ENCODE measurements around the gene ANKEF1.

Gene ANKEF1

DNA sequence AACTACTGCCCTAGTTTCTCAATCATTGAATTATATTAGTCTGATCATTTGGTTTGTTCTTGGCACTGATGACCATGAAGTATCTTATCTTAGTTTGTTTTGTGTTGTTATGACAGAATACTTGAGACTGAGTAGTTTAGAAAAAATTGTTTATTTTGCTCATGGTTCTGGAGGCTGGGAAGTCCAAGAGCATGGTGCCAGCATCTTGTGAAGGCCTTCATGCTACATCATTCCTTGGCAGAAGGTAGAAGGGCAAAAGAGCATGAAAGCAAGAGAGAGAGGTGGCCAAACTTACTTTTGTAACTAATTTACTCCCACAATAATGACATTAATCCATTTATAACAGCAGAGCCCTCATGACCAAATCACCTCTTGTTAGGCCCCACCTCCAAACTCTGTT lies 40.1 kb upstream of the ANKEF1 start:
- Histone ChIP-seq H3K27ac (no peak overlapping the region), H3K4me3 (ENCODE audit: low read depth, low read length) (no peak overlapping the region), H3K27me3 (replicated peaks) (no peaks in the 10 kb centered on the region), H3K36me3 (replicated peaks) (no peaks in the 10 kb centered on the region)
- no peak for DNase-seq
- TF ChIP-seq, protein P1, sequence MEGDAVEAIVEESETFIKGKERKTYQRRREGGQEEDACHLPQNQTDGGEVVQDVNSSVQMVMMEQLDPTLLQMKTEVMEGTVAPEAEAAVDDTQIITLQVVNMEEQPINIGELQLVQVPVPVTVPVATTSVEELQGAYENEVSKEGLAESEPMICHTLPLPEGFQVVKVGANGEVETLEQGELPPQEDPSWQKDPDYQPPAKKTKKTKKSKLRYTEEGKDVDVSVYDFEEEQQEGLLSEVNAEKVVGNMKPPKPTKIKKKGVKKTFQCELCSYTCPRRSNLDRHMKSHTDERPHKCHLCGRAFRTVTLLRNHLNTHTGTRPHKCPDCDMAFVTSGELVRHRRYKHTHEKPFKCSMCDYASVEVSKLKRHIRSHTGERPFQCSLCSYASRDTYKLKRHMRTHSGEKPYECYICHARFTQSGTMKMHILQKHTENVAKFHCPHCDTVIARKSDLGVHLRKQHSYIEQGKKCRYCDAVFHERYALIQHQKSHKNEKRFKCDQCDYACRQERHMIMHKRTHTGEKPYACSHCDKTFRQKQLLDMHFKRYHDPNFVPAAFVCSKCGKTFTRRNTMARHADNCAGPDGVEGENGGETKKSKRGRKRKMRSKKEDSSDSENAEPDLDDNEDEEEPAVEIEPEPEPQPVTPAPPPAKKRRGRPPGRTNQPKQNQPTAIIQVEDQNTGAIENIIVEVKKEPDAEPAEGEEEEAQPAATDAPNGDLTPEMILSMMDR (IDR thresholded peaks at IDR 0.05; ENCODE audit: low read depth, low read length, missing control alignments), result no peak
- in situ Hi-C loops (cut with HindIII; ENCODE audit: low pct_ligation_motif_present, low sequenced_read_pairs), result loop anchor here (25.0 kb wide), 1 partner anchor 93 kb away; no protein-coding TSS in a partner anchor

DNA sequence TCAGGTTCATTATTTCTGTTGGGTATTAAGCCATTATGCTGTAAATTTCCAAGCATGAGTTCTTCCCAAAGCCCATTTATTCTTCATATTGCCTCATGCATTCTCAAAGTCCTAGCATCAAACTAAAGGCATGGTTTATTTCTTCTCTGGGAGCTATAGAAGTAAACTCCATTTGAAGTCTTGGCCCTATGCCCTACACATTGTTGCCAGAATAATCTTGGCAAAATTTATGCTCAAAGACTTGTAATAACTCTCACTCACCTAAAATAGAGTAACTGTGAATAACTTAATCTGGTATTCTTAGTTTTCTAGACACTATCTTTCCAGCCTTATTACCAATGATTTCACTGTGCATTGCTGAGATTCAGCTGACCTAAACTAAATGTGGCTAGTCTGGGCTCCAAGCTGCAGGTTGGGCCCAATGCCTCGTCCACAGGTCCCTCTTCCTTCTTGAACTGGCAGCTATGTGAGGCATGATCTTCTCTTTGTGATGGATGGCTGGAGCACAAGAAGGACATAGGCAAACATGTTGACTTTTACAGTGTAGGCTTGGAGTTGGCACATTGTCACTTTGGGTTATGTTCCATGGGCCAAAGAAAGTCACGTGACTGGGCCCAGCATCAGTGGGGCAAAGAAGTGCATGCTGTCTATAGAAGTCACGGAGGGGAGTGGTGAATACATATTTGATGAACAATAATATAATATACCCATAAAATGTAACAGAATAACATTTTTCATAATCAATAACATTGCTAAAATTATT lies 39.1 kb upstream of the ANKEF1 start:
- TF ChIP-seq, protein P1 (IDR thresholded peaks at IDR 0.05; ENCODE audit: low read depth, low read length, missing control alignments), result no peak
- in situ Hi-C loops (cut with HindIII; ENCODE audit: low pct_ligation_motif_present, low sequenced_read_pairs), result loop anchor here (25.0 kb wide), 1 partner anchor 92 kb away; no protein-coding TSS in a partner anchor
- DNase-seq, result no peak
- no peak overlapping the region for H3K27ac ChIP-seq
- H3K36me3 ChIP-seq (replicated peaks), result no peaks in the 10 kb centered on the region
- H3K4me3 ChIP-seq (ENCODE audit: low read depth, low read length), result no peak overlapping the region
- no peaks in the 10 kb centered on the region for H3K27me3 ChIP-seq (replicated peaks)

DNA sequence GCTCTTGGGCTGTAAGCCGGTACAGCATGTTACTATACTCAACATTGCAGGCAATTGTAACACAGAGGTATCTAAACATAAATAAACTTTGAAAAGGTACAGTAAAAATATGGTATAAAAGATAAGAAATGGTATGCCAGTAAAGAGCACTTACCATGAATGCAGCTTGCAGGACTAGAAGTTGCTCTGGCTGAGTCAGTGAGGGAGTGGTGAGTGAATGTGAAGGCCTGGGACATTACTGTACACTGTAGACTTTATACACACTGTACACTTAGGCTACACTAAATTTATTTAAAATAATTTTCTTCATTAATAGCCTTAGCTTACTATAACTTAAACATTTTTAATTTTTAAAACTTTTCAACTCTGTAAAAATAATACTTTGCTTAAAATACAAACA lies 37.8 kb upstream of the ANKEF1 start:
- Histone ChIP-seq H3K36me3 (replicated peaks) (no peaks in the 10 kb centered on the region), H3K27me3 (replicated peaks) (no peaks in the 10 kb centered on the region), H3K4me3 (ENCODE audit: low read depth, low read length) (no peak overlapping the region), H3K27ac (no peak overlapping the region)
- TF ChIP-seq, protein P1 (IDR thresholded peaks at IDR 0.05; ENCODE audit: low read depth, low read length, missing control alignments), result no peak
- in situ Hi-C loops (cut with HindIII; ENCODE audit: low pct_ligation_motif_present, low sequenced_read_pairs), result loop anchor here (25.0 kb wide), 1 partner anchor 90 kb away; no protein-coding TSS in a partner anchor
- DNase-seq, result peak; percentile 28

DNA sequence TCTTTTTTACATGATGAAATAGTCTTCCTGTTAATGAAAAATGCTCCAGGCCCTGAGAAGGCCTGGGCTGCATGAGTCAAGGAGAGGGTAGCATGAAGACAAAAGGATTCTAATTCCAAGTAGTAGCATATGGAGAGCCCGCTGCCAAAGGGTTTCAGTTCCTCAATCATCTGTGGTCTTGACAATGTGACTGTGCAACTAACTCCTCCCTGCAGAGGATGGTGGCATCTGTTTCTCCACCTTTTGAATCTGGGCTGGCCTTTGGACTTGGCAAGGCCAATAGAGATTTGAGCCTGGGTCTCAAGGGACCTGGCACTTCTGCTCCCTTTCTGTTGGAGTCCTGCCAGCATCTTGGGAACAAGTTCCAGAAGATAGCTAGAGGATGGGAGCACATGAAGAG lies 35.1 kb upstream of the ANKEF1 start:
- TF ChIP-seq, protein P1 (IDR thresholded peaks at IDR 0.05; ENCODE audit: low read depth, low read length, missing control alignments), result no peak
- Histone ChIP-seq H3K36me3 (replicated peaks) (no peaks in the 10 kb centered on the region), H3K27ac (no peak overlapping the region), H3K27me3 (replicated peaks) (no peaks in the 10 kb centered on the region), H3K4me3 (ENCODE audit: low read depth, low read length) (no peak overlapping the region)
- DNase-seq, result no peak
- in situ Hi-C loops (cut with HindIII; ENCODE audit: low pct_ligation_motif_present, low sequenced_read_pairs), result loop anchor here (25.0 kb wide), 1 partner anchor 88 kb away; no protein-coding TSS in a partner anchor

DNA sequence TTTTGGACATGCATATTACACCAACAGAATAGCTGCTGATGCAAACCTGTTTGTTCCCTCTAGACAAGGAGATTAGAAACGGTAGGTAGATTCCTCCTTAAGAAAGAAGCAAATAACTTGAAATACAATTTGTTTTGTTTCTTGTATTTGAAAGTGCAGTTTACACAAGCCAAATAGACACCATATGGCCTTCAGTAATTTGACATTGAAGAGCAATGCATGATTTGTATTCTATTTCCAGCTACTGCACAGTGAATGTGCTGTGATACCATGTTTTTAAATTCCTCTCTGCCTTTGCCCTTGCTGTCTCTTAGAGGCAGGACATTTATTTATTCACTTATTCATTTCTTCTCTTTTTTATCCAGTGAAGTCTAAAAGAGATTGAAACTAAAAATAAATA lies 31.9 kb upstream of the ANKEF1 start:
- no peak for DNase-seq
- Histone ChIP-seq H3K27ac (no peak overlapping the region), H3K4me3 (ENCODE audit: low read depth, low read length) (no peak overlapping the region), H3K36me3 (replicated peaks) (no peaks in the 10 kb centered on the region), H3K27me3 (replicated peaks) (no peaks in the 10 kb centered on the region)
- TF ChIP-seq, protein P1 (IDR thresholded peaks at IDR 0.05; ENCODE audit: low read depth, low read length, missing control alignments), result no peak
- in situ Hi-C loops (cut with HindIII; ENCODE audit: low pct_ligation_motif_present, low sequenced_read_pairs), result no loop called here
